GM18505 (cell line): ENCODE results near the gene TCTN3.
"Not testable (repeated sequence)": the region's sequence is repeated elsewhere in the genome, so short reads cannot be mapped to it uniquely, and the experiment has no call there.

Source experiments
- ATAC-seq: cut with Tn5 transposase; IDR thresholded peaks from one replicate; pipeline ENCODE4 v1.9.1; 2021; ENCODE audit not compliant: unreplicated experiment
- POLR2A ChIP-seq: IDR thresholded peaks from 4 replicates; pipeline ENCODE4 v1.6.1; 2011; ENCODE audit warnings: borderline replicate concordance; ENCODE audit not compliant: insufficient read depth, insufficient read length; ENCODE audit errors: extremely low read depth

The TCTN3 gene

DNA sequence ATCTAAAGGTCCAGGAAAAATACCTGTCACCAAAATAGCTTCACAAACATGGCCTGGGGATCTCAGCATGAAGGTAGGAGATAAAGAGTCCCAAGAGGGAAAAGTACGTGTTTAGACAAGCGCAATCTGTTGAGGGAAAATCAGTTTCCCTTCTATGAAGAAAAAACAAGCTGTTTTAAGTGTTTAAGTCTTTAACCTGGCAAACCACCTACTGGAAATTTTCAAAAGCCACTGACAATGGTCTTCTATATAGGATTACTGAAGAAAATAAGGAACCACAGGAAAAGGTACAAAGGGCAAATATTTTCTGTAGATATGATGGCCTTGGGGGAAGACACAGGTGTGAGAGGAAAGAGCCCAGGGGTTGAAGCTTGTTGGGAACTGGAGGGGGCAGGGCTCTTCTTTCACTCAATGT, 58.4 kb downstream of the TCTN3 start:
- no peak for TF ChIP-seq POLR2A
- ATAC-seq = no peak

DNA sequence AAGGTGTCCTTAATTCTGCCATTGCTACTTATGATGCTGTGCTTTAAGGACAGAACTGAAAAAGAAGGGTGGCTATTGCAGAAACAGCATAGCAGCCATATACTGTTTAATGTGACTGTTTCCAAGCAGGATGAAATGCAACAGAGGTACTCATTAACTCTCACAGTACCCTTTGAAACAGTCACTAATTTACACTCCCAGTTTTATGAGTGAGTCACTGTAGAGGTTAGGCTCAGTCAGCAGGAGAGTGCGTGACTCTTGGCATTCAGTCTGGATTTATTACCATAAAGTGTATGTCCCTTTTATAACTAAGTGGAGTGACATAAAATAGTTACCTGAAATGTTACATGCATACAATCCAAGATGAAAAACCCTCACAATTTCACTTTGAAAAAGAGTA, 64.9 kb downstream of the TCTN3 start:
- no peak for ATAC-seq
- TF ChIP-seq POLR2A = no peak

DNA sequence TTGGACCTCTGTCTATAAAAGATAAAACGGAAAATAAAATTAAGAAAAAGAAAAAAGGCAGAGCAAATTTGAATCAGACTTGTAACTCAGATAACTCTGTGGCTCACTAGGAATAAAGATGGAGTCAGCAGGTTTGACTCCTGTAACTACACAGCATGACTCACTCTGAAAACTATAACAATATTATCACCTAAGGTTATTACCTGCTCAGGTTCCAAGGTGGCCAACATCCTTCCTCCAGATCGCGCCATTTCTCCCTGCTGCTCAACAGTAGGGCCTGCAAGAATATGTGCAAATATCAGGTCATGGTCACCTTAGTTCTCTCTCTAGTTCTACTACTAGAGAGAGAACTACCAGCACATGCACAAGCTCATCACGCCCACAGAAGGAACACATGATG, 67.2 kb downstream of the TCTN3 start:
- no peak for ATAC-seq
- no peak for TF ChIP-seq POLR2A

DNA sequence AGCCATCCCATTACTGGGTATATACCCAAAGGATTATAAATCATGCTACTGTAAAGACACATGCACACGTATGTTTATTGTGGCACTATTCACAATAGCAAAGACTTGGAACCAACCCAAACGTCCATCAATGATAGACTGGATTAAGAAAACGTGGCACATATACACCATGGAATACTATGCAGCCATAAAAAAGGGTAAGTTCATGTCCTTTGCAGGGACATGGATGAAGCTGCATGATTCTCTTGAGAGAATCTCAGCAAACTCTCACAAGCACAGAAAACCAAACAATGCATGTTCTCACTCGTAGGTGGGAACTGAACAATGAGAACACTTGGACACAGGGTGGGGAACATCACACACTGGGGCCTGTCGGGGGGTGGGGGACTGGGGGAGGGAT, 73.3 kb downstream of the TCTN3 start:
- ATAC-seq = not testable (repeated sequence)

DNA sequence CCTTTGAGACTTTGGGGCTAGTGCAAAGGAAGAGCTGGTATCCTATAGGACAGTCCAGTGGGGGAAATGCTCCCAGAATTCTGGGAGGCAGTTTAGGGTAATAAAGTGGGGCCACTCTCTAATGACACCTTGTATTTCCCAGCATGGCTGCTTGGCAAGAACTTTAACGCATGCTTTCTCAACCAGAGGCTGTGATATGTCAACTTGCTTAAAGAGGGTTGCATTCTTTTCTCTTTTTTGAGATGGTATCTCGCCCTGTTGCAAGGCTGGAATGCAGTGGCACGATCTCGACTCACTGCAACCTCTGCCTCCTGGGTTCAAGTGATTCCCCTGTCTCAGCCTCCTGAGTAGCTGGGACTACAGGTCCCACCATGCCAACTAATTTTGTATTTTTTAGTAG, 75.6 kb downstream of the TCTN3 start:
- no peak for ATAC-seq
- no peak for TF ChIP-seq POLR2A

DNA sequence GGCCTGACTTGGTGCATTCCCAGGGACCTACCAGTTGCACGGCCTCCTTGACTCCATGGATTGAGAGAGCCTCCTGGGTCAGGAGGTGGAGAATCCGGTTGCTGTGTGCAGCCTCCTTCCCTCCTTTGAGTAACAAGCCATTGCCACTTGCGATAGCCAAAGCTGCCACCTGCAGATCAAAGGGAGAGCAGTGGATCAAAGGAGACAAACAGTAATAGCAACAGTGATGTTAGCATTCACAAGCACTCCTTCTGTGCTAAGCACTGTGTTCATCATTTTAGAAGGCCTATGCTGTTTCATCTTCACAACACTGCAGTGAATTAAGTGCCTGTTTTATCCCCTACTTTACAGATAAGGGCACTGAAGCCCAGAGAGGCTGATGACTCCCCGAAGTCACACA, 77.3 kb downstream of the TCTN3 start:
- ATAC-seq = no peak
- no peak for TF ChIP-seq POLR2A
